IMR-90 (cell line): ENCODE results near the gene KCNJ16. TPM values are rescaled to one million over a fixed set of nuclear protein-coding genes. Genes with fewer than 3 reads are reported as not detected.

Experiments
- ATAC-seq: fragments of 200-7000 bp; cut with Tn5 transposase; 2 replicates; pipeline ENCODE4 v1.9.1; 2020; ENCODE audit warnings: low read depth, mild to moderate bottlenecking, moderate library complexity
- BruUV-seq: library from RNA; stranded (reverse); fragments of 400-500 nt; replicated peaks from 2 replicates; lab custom pipeline; 2021; lab: Mats Ljungman, UMichigan
- CTCF ChIA-PET: fragments of 300-600 bp; formaldehyde crosslinking; extraction: SDS; loops from one replicate; lab custom pipeline; 2021; ENCODE audit warnings: antibody characterized with exemption; lab: Yijun Ruan, JAX
- POLR2A ChIA-PET: fragments of 300-600 bp; sonication (Branson Sonifier 250); formaldehyde crosslinking; loops from one replicate; lab custom pipeline; 2022; ENCODE audit warnings: antibody characterized with exemption; ENCODE audit not compliant: unreplicated experiment; lab: Charles Lee
- DNase-seq: peaks from one replicate; pipeline ENCODE4 v3.0.0; 2013
- H2AFZ ChIP-seq: replicated peaks from 2 replicates; pipeline ENCODE3; 2013; ENCODE audit warnings: low read length, mild to moderate bottlenecking; ENCODE audit not compliant: poor library complexity
- H2AK5ac ChIP-seq: 2 replicates; pipeline ENCODE4 v1.6.1; 2013; ENCODE audit warnings: low read depth, low read length, inconsistent platforms
- H2AK9ac ChIP-seq: replicated peaks from 2 replicates; pipeline ENCODE3; 2013; ENCODE audit warnings: mild to moderate bottlenecking, low read depth, low read length, moderate library complexity; ENCODE audit not compliant: poor library complexity
- H2BK120ac ChIP-seq: 2 replicates; pipeline ENCODE4 v1.6.1; 2013; ENCODE audit warnings: low read depth, low read length, inconsistent platforms
- H2BK15ac ChIP-seq: 3 replicates; pipeline ENCODE4 v1.6.1; 2013; ENCODE audit warnings: low read depth, low read length, inconsistent platforms
- H2BK20ac ChIP-seq: 2 replicates; pipeline ENCODE4 v1.6.1; 2013; ENCODE audit warnings: low read depth, mild to moderate bottlenecking, inconsistent platforms, low read length, moderate library complexity
- H2BK5ac ChIP-seq: 2 replicates; pipeline ENCODE4 v1.6.1; 2013; ENCODE audit warnings: mild to moderate bottlenecking, low read depth, low read length, inconsistent platforms; ENCODE audit not compliant: poor library complexity, severe bottlenecking
- H3K14ac ChIP-seq: replicated peaks from 2 replicates; pipeline ENCODE4 v1.6.1; 2013; ENCODE audit warnings: low read depth, low read length, inconsistent platforms
- H3K18ac ChIP-seq: 2 replicates; pipeline ENCODE4 v1.6.1; 2013; ENCODE audit warnings: low read depth, low read length, control low read depth
- H3K23ac ChIP-seq: 2 replicates; pipeline ENCODE4 v1.6.1; 2013; ENCODE audit warnings: low read depth, low read length, inconsistent platforms
- H3K27ac ChIP-seq: 2 replicates; pipeline ENCODE4 v1.5.1; 2013; ENCODE audit warnings: mild to moderate bottlenecking, control low read depth, low read length; ENCODE audit not compliant: insufficient read depth
- H3K27me3 ChIP-seq: 2 replicates; pipeline ENCODE4 v1.6.1; 2013; ENCODE audit warnings: low read length; ENCODE audit not compliant: control insufficient read depth, insufficient read depth
- H3K36me3 ChIP-seq: 2 replicates; pipeline ENCODE4 v1.6.1; 2013; ENCODE audit warnings: low read length, mixed read lengths; ENCODE audit not compliant: control insufficient read depth, insufficient read depth
- H3K4ac ChIP-seq: 2 replicates; pipeline ENCODE4 v1.6.1; 2013; ENCODE audit warnings: low read depth, low read length, inconsistent platforms
- H3K4me1 ChIP-seq: 2 replicates; pipeline ENCODE4 v1.6.1; 2013; ENCODE audit warnings: low read length, mixed read lengths; ENCODE audit not compliant: control insufficient read depth, insufficient read depth
- H3K4me2 ChIP-seq: 2 replicates; pipeline ENCODE4 v1.6.1; 2013; ENCODE audit warnings: low read depth, mild to moderate bottlenecking, control low read depth, low read length, moderate library complexity
- H3K4me3 ChIP-seq: 2 replicates; pipeline ENCODE4 v1.5.1; 2013; ENCODE audit warnings: low read depth, mild to moderate bottlenecking, control low read depth, low read length, moderate library complexity; ENCODE audit not compliant: insufficient read depth
- H3K56ac ChIP-seq: 2 replicates; pipeline ENCODE4 v1.6.1; 2013; ENCODE audit warnings: low read length, inconsistent platforms; ENCODE audit not compliant: insufficient read depth; ENCODE audit errors: extremely low read depth
- H3K79me1 ChIP-seq, 2 experiments: 2 replicates each; pipeline ENCODE4 v1.6.1; 2013; ENCODE audit warnings: low read length in 2 of 2, inconsistent platforms in 1 of 2, low read depth in 1 of 2
- H3K9ac ChIP-seq: 2 replicates; pipeline ENCODE4 v1.6.1; 2013; ENCODE audit warnings: low read depth, low read length, control low read depth
- H3K9me1 ChIP-seq: 2 replicates; pipeline ENCODE4 v1.6.1; 2013; ENCODE audit warnings: low read length, inconsistent platforms; ENCODE audit not compliant: insufficient read depth
- H3K9me3 ChIP-seq: 2 replicates; pipeline ENCODE4 v1.6.1; 2013; ENCODE audit warnings: low read length; ENCODE audit not compliant: control insufficient read depth, insufficient read depth
- H4K20me1 ChIP-seq: 2 replicates; pipeline ENCODE4 v1.6.1; 2013; ENCODE audit warnings: low read length, inconsistent platforms; ENCODE audit not compliant: insufficient read depth
- H4K5ac ChIP-seq: 2 replicates; pipeline ENCODE4 v1.6.1; 2013; ENCODE audit warnings: mild to moderate bottlenecking, low read depth, low read length, control low read depth
- H4K8ac ChIP-seq, 2 experiments: 2 replicates each; pipeline ENCODE4 v1.6.1; 2013; ENCODE audit warnings: low read depth in 2 of 2, low read length in 2 of 2, control low read depth in 1 of 2, inconsistent platforms in 1 of 2
- H4K91ac ChIP-seq: 2 replicates; pipeline ENCODE4 v1.6.1; 2013; ENCODE audit warnings: low read depth, low read length, inconsistent platforms; ENCODE audit not compliant: insufficient read depth
- MAFK ChIP-seq: IDR thresholded peaks from 2 replicates; pipeline ENCODE4 v1.6.1; 2012; ENCODE audit warnings: low read depth, low read length, improper control_type of control experiment
- RAD21 ChIP-seq: IDR thresholded peaks from 2 replicates; pipeline ENCODE4 v1.6.1; 2012; ENCODE audit warnings: low read length, improper control_type of control experiment
- WGBS, 2 experiments: methylation state at CpG; one replicate each; pipeline versions ENCODE4 v1.1.5 to v1.1.7; 2013; ENCODE audit warnings: missing lambda C conversion rate in 2 of 2; ENCODE audit not compliant: insufficient read length in 1 of 2; ENCODE audit errors: extremely low coverage in 2 of 2; 5-methylcytosine and 5-hydroxymethylcytosine counted together
- dilution Hi-C: fragments of 300-500 bp; cut with HindIII; formaldehyde crosslinking; loops from one replicate; pipeline ENCODE4 v1.14.3; 2018; ENCODE audit warnings: low sequenced_read_pairs; ENCODE audit not compliant: unreplicated experiment
- in situ Hi-C: fragments of 300-500 bp; cut with MboI; formaldehyde crosslinking; loops from 3 replicates; pipeline ENCODE4 v1.14.3; 2019; ENCODE audit warnings: low sequenced_read_pairs, inconsistent platforms, mixed read lengths
- intact Hi-C: fragments of 100-400 bp; cut with micrococcal nuclease; formaldehyde crosslinking; loops from 2 replicates; pipeline ENCODE4 v1.10.0; 2022
- polyA plus RNA-seq, 3 experiments: library from polyadenylated mRNA; depleted of rRNA; stranded (reverse); fragments of >200 nt; gene quantifications; 2 replicates each; pipeline ENCODE4 v1.2.3, GENCODE V29; 2012; ENCODE audit warnings: low replicate concordance in 1 of 3
- total RNA-seq: library from RNA; depleted of rRNA; stranded (reverse); fragments of >200 nt; gene quantifications from 2 replicates; pipeline ENCODE4 v1.2.3, GENCODE V29; 2012

KCNJ16 gene
- total and polyA plus RNA-seq, 2 of the 4 experiments (the other 2 are of a cell fraction), result not detected

DNA sequence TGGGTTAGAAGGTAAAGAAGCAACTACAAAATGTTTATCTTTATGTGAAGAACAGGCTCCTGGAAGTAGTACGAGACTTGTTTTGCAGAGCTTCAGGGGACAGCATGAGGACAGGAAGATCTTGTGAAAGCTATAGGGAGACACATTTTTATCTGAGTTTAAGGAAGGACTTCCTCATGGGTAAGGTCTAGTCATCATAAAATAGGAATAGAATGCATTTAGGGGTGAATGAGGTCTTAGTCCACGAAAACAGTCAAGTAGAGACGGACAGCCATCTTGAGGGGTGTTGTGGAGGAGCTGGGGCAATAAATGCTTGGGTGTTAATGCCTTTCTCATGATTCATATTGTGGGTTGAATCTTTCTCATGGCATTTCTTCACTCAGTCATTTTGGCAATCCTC is 24.3 kb downstream of the KCNJ16 start:
- Histone ChIP-seq H2AK5ac (0 out of 2 replicates have a peak overlapping the region, but pooled peaks have one; percentile 10), H3K9ac (no peak overlapping the region), H2BK15ac (peak overlapping the region; percentile 68; the same call in 1 of the 3 replicates), H3K9me1 (no peaks in the 10 kb centered on the region), H2AFZ (no peak overlapping the region), H3K27me3 (no peaks in the 10 kb centered on the region), H3K14ac (no peak overlapping the region), H3K18ac (no peak overlapping the region), H3K4ac (no peak overlapping the region), H3K4me1 (no peaks in the 10 kb centered on the region; the same call in 1 of the 2 replicates), H3K27ac (no peak overlapping the region), H3K4me2 (no peak overlapping the region), H4K8ac (no peak overlapping the region), H3K79me1 (no peaks in the 10 kb centered on the region), H2BK5ac (no peak overlapping the region), H3K4me3 (no peak overlapping the region), H3K36me3 (no peaks in the 10 kb centered on the region), H3K56ac (no peak overlapping the region), H3K9me3 (no peaks in the 10 kb centered on the region), H3K23ac (no peak overlapping the region), H2BK120ac (peak overlapping the region; percentile 34; the same call in 1 of the 2 replicates), H4K20me1 (no peaks in the 10 kb centered on the region), H2BK20ac (no peak overlapping the region), H2AK9ac (no peak overlapping the region), H4K91ac (no peak overlapping the region), H4K5ac (no peak overlapping the region)
- WGBS, 2 experiments, result 100% methylated on average over 1 of the region's 3 CpGs; no CpG with 5 or more reads in 1 of the 2 experiments
- intact Hi-C loops, result no loop called here
- ATAC-seq (no peak), DNase-seq (no peak)
- ChIA-PET POLR2A (interaction anchor here (0.5 kb wide), 1 partner anchor 37 kb away, joined by 5 read pairs; no protein-coding TSS in a partner anchor), CTCF (interaction anchor here (1.3 kb wide), 1 partner anchor 9 kb away, joined by 3 read pairs; no protein-coding TSS in a partner anchor)
- in situ Hi-C loops, result no loop called here
- peak; percentile 66 for TF ChIP-seq MAFK
- TF ChIP-seq RAD21, result no peak
- no TSS peak for BruUV-seq
- dilution Hi-C loops, result no loop called here
